Smooth muscle cell (in vitro differentiated cells): ENCODE results near the gene PPT2. TPM values are rescaled to one million over a fixed set of nuclear protein-coding genes. Genes with fewer than 3 reads are reported as not detected.

Experiments used
- DNase-seq: peaks from one replicate; lab custom pipeline; 2025; ENCODE audit not compliant: unreplicated experiment; lab: John Stamatoyannopoulos, UW
- H2AFZ ChIP-seq: fragments of 200-600 bp; sonication (generic); 2 replicates; pipeline ENCODE4 v1.6.0; 2016; ENCODE audit warnings: antibody characterized with exemption, low read depth, mild to moderate bottlenecking
- H3F3A ChIP-seq: fragments of 200-600 bp; sonication (generic); 2 replicates; pipeline ENCODE4 v1.6.0; 2017; ENCODE audit warnings: antibody characterized with exemption, low read depth
- H3K27ac ChIP-seq: fragments of 200-600 bp; sonication (generic); 2 replicates; pipeline ENCODE4 v1.5.1; 2016; ENCODE audit warnings: low read depth, mild to moderate bottlenecking
- H3K27me3 ChIP-seq: fragments of 200-600 bp; sonication (generic); 2 replicates; pipeline ENCODE4 v1.6.1; 2016; ENCODE audit warnings: low read depth, mild to moderate bottlenecking
- H3K36me3 ChIP-seq: fragments of 200-600 bp; sonication (generic); 2 replicates; pipeline ENCODE4 v1.5.1; 2016; ENCODE audit warnings: low read depth
- H3K4me1 ChIP-seq: fragments of 200-600 bp; sonication (generic); 2 replicates; pipeline ENCODE4 v1.5.1; 2016; ENCODE audit warnings: low read depth
- H3K4me2 ChIP-seq: fragments of 200-600 bp; sonication (generic); 2 replicates; pipeline ENCODE4 v1.6.0; 2016; ENCODE audit warnings: mild to moderate bottlenecking
- H3K4me3 ChIP-seq: fragments of 200-600 bp; sonication (generic); 2 replicates; pipeline ENCODE4 v1.5.1; 2016; ENCODE audit warnings: mild to moderate bottlenecking
- H3K79me2 ChIP-seq: fragments of 200-600 bp; sonication (generic); 2 replicates; pipeline ENCODE4 v1.6.0; 2016; ENCODE audit warnings: low read depth, mild to moderate bottlenecking
- H3K9ac ChIP-seq: fragments of 200-600 bp; sonication (generic); 2 replicates; pipeline ENCODE4 v1.6.0; 2016; ENCODE audit warnings: low read depth
- H3K9me3 ChIP-seq: fragments of 200-600 bp; sonication (generic); replicated peaks from 2 replicates; pipeline ENCODE4 v1.5.1; 2016; ENCODE audit warnings: low read depth
- H4K20me1 ChIP-seq: fragments of 200-600 bp; sonication (generic); 2 replicates; pipeline ENCODE4 v1.6.0; 2016; ENCODE audit warnings: low read depth
- CTCF ChIP-seq: fragments of 200-600 bp; sonication (generic); IDR thresholded peaks from 2 replicates; pipeline ENCODE4 v1.5.1; 2017; ENCODE audit warnings: borderline replicate concordance, mild to moderate bottlenecking, antibody characterized with exemption; ENCODE audit not compliant: insufficient read depth, poor library complexity, severe bottlenecking
- WGBS: methylation state at CpG from one replicate; pipeline ENCODE4 v1.1.7; 2016; ENCODE audit warnings: low lambda C conversion rate; 5-methylcytosine and 5-hydroxymethylcytosine counted together
- polyA plus RNA-seq: library from polyadenylated mRNA; unstranded; fragments of >200 nt; fragmentation: Nextera tagmentation; extraction: Ambion mirVana; gene quantifications from 2 replicates; pipeline ENCODE4 v1.2.1, GENCODE V29; 2016
- total RNA-seq: library from RNA; depleted of rRNA; stranded (reverse); fragments of >200 nt; gene quantifications from 2 replicates; pipeline ENCODE4 v1.2.3, GENCODE V29; 2014

PPT2 gene
- total and polyA plus RNA-seq, 2 experiments from 2014 or later = 15.7 to 17.5 TPM

- Histone ChIP-seq H3K27me3 (peaks cover 26% of the 10 kb centered on the region), H3K4me1 (peaks cover 3% of the 10 kb centered on the region), H3F3A (no peaks in the 10 kb centered on the region), H3K27ac (no peak overlapping the region), H4K20me1 (no peaks in the 10 kb centered on the region), H3K9me3 (no peaks in the 10 kb centered on the region), H3K4me2 (no peak overlapping the region), H3K4me3 (no peak overlapping the region), H3K79me2 (no peaks in the 10 kb centered on the region), H3K9ac (no peak overlapping the region), H2AFZ (peak overlapping the region; percentile 27), H3K36me3 (no peaks in the 10 kb centered on the region)
- no peak for TF ChIP-seq CTCF
- WGBS = 43% methylated on average over 4 of the region's 4 CpGs
- DNase-seq = no peak
These were observed 7.3 kb upstream of the PPT2 start for GRCh38 chr6:32146687-32147086.

GRCh38 chr6:32147401-32148132 lies 6.4 kb upstream of the PPT2 start:
- no peak overlapping the region for H3K27ac ChIP-seq
- WGBS = 97% methylated on average over 4 of the region's 4 CpGs
- no peak overlapping the region for H2AFZ ChIP-seq
- H4K20me1 ChIP-seq = no peaks in the 10 kb centered on the region
- DNase-seq = no peak
- H3K27me3 ChIP-seq = peaks cover 26% of the 10 kb centered on the region
- no peak overlapping the region for H3K4me2 ChIP-seq
- no peaks in the 10 kb centered on the region for H3K9me3 ChIP-seq
- no peaks in the 10 kb centered on the region for H3K79me2 ChIP-seq
- no peaks in the 10 kb centered on the region for H3F3A ChIP-seq
- no peaks in the 10 kb centered on the region for H3K36me3 ChIP-seq
- no peak overlapping the region for H3K4me3 ChIP-seq
- TF ChIP-seq CTCF = no peak
- H3K9ac ChIP-seq = no peak overlapping the region
- H3K4me1 ChIP-seq = peaks cover 10% of the 10 kb centered on the region

GRCh38 chr6:32148289-32149091 lies 5.5 kb upstream of the PPT2 start:
- WGBS = 41% methylated on average over 39 of the region's 39 CpGs
- Histone ChIP-seq H3K9me3 (no peaks in the 10 kb centered on the region), H3K27me3 (peaks cover 26% of the 10 kb centered on the region), H3K4me3 (peak overlapping the region; percentile 34), H3K9ac (no peak overlapping the region), H4K20me1 (no peaks in the 10 kb centered on the region), H2AFZ (peak overlapping the region; percentile 58), H3K79me2 (no peaks in the 10 kb centered on the region), H3K36me3 (no peaks in the 10 kb centered on the region), H3K4me2 (peak overlapping the region; percentile 52), H3K4me1 (peaks cover 12% of the 10 kb centered on the region), H3F3A (no peaks in the 10 kb centered on the region), H3K27ac (no peak overlapping the region)
- no peak for DNase-seq
- peak; percentile 17 for TF ChIP-seq CTCF
